Right atrium auricular region (tissue), 2 donors: ENCODE measurements around the gene SYT2. TPM values are rescaled to one million over a fixed set of nuclear protein-coding genes. Genes with fewer than 3 reads are reported as not detected.
A peak's percentile ranks its signal among the peaks of the same experiment; 100 is the strongest.
"Not testable (repeated sequence)": the region's sequence is repeated elsewhere in the genome, so short reads cannot be mapped to it uniquely, and the experiment has no call there.

ENCODE experiments used
- DNase-seq: peaks from one replicate; pipeline ENCODE4 v3.0.0-alpha.2; 2019; ENCODE audit warnings: low spot score
- H3K27ac ChIP-seq, 2 donors: fragments of 200-600 bp; sonication (generic); 1 replicate in 1 of 2; 2 replicates in 1 of 2; pipeline ENCODE4 v1.5.1; 2016 to 2019
- H3K27me3 ChIP-seq, 2 donors: fragments of 200-600 bp; sonication (generic); one replicate each; pipeline versions ENCODE4 v1.5.1 to v1.6.0; 2017 to 2019
- H3K36me3 ChIP-seq: fragments of 200-600 bp; sonication (generic); one replicate; pipeline ENCODE4 v1.5.1; 2016
- H3K4me1 ChIP-seq, 2 donors: fragments of 200-600 bp; sonication (generic); one replicate each; pipeline versions ENCODE4 v1.5.1 to v1.6.0; 2017 to 2019
- H3K4me3 ChIP-seq, 2 donors: fragments of 200-600 bp; sonication (generic); 1 replicate in 1 of 2; 2 replicates in 1 of 2; pipeline ENCODE4 v1.5.1; 2017 to 2019; ENCODE audit warnings: mild to moderate bottlenecking in 1 of 2, moderate library complexity in 1 of 2
- H3K9me3 ChIP-seq, 2 donors: fragments of 200-600 bp; sonication (generic); one replicate each; pipeline ENCODE4 v1.5.1; 2019
- total RNA-seq, 2 donors: library from RNA; depleted of rRNA; stranded (reverse); fragments of >200 nt; gene quantifications; one replicate each; pipeline ENCODE4 v1.1.0, GENCODE V29; 2016
- TF ChIP-seq, protein P1 (sequence below), 2 donors: fragments of 200-600 bp; sonication (generic); IDR thresholded peaks; one replicate each; pipeline ENCODE4 v1.5.1; 2019; ENCODE audit warnings: antibody characterized with exemption in 2 of 2

SYT2 gene
- total RNA-seq, 2 donors from 2014 or later: not detected

- no peaks in the 10 kb centered on the region for H3K36me3 ChIP-seq
- peaks cover 0 to 23% of the 10 kb centered on the region in 2 donors for H3K4me1 ChIP-seq
- H3K27me3 ChIP-seq: peaks cover 10 to 11% of the 10 kb centered on the region in 2 donors
- H3K9me3 ChIP-seq: no peaks in the 10 kb centered on the region
- H3K27ac ChIP-seq: no peak overlapping the region
- TF ChIP-seq, protein P1, sequence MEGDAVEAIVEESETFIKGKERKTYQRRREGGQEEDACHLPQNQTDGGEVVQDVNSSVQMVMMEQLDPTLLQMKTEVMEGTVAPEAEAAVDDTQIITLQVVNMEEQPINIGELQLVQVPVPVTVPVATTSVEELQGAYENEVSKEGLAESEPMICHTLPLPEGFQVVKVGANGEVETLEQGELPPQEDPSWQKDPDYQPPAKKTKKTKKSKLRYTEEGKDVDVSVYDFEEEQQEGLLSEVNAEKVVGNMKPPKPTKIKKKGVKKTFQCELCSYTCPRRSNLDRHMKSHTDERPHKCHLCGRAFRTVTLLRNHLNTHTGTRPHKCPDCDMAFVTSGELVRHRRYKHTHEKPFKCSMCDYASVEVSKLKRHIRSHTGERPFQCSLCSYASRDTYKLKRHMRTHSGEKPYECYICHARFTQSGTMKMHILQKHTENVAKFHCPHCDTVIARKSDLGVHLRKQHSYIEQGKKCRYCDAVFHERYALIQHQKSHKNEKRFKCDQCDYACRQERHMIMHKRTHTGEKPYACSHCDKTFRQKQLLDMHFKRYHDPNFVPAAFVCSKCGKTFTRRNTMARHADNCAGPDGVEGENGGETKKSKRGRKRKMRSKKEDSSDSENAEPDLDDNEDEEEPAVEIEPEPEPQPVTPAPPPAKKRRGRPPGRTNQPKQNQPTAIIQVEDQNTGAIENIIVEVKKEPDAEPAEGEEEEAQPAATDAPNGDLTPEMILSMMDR (IDR thresholded peaks at IDR 0.05): no peak
- peak overlapping the region in 1 of 2 donors; percentile 44 for H3K4me3 ChIP-seq
- no peak for DNase-seq
Measured at GRCh38 chr1:202643397-202644218, 66.6 kb downstream of the SYT2 start.

DNA sequence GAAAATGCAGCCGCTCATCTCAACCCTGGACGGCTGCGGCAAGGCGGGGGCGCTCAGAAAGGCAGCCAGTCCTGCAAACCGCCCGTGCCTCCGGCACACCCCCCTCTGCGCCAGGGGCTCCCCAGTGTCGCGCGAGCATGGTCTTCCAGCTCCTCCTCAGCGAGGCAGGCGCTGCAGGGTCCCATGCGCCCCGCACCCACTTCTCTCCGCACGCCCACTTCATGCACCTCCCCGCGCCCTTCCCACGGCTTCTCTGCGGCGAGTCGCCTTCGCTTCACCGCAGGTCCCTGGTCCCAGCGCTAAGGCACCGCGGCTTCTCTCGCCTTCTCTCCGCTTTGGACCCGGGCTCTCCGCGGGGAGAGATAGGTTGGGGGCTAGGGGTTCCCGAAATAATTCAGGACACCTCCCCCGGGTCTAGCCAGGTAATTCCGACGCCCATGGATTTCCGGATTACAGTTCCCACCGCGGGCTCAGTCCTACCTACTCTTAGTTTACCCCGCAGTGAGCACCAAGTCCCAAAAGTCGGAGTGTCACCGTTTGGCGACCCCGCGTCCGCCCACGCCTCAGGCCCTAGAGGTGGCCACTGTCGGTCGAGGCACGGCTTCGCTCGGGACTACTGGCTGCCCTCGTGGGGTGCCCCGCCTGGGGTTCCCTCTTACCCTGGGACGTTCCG is 67.5 kb downstream of the SYT2 start:
- TF ChIP-seq, protein P1 (IDR thresholded peaks at IDR 0.05): no peak
- Histone ChIP-seq H3K36me3 (no peaks in the 10 kb centered on the region), H3K4me1 (peaks cover 0 to 23% of the 10 kb centered on the region in 2 donors), H3K4me3 (peak overlapping the region in 1 of 2 donors; percentile 44), H3K27me3 (peaks cover 10 to 11% of the 10 kb centered on the region in 2 donors), H3K27ac (no peak overlapping the region), H3K9me3 (no peaks in the 10 kb centered on the region)
- no peak for DNase-seq

- no peaks in the 10 kb centered on the region for H3K9me3 ChIP-seq
- H3K4me3 ChIP-seq: peak overlapping the region in 1 of 2 donors; percentile 44
- no peak for DNase-seq
- TF ChIP-seq, protein P1 (IDR thresholded peaks at IDR 0.05): no peak
- H3K27ac ChIP-seq: no peak overlapping the region
- peaks cover 10 to 11% of the 10 kb centered on the region in 2 donors for H3K27me3 ChIP-seq
- H3K36me3 ChIP-seq: no peaks in the 10 kb centered on the region
- H3K4me1 ChIP-seq: peaks cover 0 to 23% of the 10 kb centered on the region in 2 donors
Measured at GRCh38 chr1:202642212-202642611, 68.0 kb downstream of the SYT2 start.

DNA sequence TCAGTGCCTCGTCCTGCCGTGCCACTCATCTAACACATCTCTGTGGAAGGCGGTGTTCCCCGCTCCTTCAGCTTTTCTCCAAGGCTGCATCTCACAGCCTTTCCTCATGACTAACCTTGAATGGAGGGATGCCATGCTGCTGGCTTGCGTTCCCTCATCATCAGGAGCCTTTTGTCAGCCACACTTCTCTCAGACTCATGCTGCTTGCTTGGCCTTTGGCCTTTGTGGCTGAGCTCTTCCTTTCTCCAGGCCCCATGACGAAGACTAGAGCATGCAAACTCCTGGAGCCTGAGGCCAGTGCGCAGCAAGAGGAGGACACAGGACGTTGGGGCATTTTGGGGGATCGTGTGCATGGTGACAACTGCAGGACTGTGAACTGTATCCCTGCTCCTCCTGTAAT is 70.8 kb downstream of the SYT2 start:
- Histone ChIP-seq H3K4me1 (peaks cover 0 to 23% of the 10 kb centered on the region in 2 donors), H3K9me3 (no peaks in the 10 kb centered on the region), H3K36me3 (no peaks in the 10 kb centered on the region), H3K27ac (no peak overlapping the region), H3K27me3 (peaks cover 10 to 11% of the 10 kb centered on the region in 2 donors), H3K4me3 (no peak overlapping the region)
- TF ChIP-seq, protein P1 (IDR thresholded peaks at IDR 0.05): no peak
- no peak for DNase-seq

DNA sequence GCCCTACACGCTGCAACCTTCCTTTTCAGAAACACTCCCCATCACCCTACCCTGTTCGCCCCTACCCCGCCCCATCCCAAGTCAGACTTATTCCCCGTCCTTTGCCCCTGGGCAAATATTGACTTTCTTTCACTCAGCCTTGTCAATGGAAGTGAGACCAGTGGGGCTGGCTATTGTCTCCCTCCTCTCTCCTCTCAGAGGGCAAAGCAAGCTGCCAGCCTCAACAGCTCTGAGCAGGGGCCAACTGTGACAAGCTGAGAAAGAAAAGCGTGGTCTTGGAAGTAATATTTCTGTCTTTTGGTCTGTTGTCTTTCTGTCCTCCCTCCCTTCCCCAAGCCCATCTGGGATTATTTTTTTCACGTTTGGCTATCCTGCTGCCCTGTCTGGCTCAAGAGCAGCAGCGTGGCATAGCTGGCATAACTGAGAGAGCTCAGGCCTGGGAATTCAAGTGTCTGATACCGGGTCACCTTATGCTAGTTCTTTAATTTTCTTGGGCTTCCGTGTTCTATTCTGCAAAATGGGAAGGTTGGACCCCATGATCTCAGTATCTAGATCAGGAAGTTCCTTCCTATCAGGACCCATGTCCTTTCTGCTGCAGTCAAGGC is 71.5 kb downstream of the SYT2 start:
- H3K27me3 ChIP-seq: peaks cover 7 to 11% of the 10 kb centered on the region in 2 donors
- not testable (repeated sequence) for H3K9me3 ChIP-seq, H3K27ac ChIP-seq, H3K36me3 ChIP-seq, H3K4me3 ChIP-seq, DNase-seq
- peaks cover 0 to 17% of the 10 kb centered on the region in 2 donors for H3K4me1 ChIP-seq
